DOHH2 (cell line): Measurements from ENCODE around the gene THSD1.
"Not testable (repeated sequence)": the region's sequence is repeated elsewhere in the genome, so short reads cannot be mapped to it uniquely, and the experiment has no call there.

Experiments used
- EZH2phosphoT487 ChIP-seq: fragments of 200-600 bp; sonication (generic); IDR thresholded peaks from 2 replicates; pipeline ENCODE4 v1.6.1; 2017; ENCODE audit warnings: borderline replicate concordance, mild to moderate bottlenecking, antibody characterized with exemption, low read length, moderate library complexity, mixed read lengths
- TF ChIP-seq, protein P1 (sequence below): fragments of 200-600 bp; sonication (generic); IDR thresholded peaks from one replicate; pipeline ENCODE4 v1.5.1; 2014; ENCODE audit warnings: antibody characterized with exemption, mild to moderate bottlenecking, low read depth, low read length; ENCODE audit not compliant: poor library complexity, severe bottlenecking

DNA sequence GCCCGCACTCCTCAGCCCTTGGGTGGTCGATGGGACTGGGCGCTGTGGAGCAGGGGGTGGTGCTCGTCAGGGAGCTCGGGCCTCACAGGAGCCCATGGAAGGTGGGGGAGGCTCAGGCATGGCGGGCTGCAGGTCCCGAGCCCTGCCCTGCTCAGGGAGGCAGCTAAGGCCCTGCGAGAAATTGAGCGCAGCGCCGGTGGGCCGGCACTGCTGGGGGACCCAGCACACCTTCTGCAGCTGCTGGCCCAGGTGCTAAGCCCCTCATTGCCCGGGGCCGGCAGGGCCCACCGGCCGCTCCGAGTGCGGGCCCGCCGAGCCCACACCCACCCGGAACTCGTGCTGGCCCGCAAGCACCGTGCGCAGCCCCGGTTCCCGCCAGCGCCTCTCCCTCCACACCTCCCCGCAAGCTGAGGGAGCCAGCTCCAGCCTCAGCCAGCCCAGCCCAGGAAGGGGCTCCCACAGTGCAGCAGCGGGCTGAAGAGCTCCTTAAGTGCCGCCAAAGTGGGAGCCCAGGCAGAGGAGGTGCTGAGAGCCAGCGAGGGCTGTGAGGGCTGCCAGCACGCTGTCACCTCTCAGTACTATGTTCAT, 2.2 kb upstream of the THSD1 start:
- TF ChIP-seq, protein P1, sequence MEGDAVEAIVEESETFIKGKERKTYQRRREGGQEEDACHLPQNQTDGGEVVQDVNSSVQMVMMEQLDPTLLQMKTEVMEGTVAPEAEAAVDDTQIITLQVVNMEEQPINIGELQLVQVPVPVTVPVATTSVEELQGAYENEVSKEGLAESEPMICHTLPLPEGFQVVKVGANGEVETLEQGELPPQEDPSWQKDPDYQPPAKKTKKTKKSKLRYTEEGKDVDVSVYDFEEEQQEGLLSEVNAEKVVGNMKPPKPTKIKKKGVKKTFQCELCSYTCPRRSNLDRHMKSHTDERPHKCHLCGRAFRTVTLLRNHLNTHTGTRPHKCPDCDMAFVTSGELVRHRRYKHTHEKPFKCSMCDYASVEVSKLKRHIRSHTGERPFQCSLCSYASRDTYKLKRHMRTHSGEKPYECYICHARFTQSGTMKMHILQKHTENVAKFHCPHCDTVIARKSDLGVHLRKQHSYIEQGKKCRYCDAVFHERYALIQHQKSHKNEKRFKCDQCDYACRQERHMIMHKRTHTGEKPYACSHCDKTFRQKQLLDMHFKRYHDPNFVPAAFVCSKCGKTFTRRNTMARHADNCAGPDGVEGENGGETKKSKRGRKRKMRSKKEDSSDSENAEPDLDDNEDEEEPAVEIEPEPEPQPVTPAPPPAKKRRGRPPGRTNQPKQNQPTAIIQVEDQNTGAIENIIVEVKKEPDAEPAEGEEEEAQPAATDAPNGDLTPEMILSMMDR: not testable (repeated sequence)
- not testable (repeated sequence) for TF ChIP-seq EZH2phosphoT487
